ENCODE results near the gene GGT5.

GRCh38 chr22:24190596-24191208 is 54.2 kb downstream of the GGT5 start:
- TF ChIP-seq CTCF (IDR thresholded peaks at IDR 0.05 in 8 of 11, conservative IDR thresholded peaks at IDR 0.05 in 3 of 11) (no peak), POLR2A (IDR thresholded peaks at IDR 0.05) (no peak)

All from spleen (tissue), 7 donors.